HG03103 (cell line): ENCODE measurements around the gene SLC8B1.
"Not testable (repeated sequence)": the region's sequence is repeated elsewhere in the genome, so short reads cannot be mapped to it uniquely, and the experiment has no call there.

ENCODE experiments used
- ATAC-seq: cut with Tn5 transposase; IDR thresholded peaks from one replicate; pipeline ENCODE4 v1.9.1; 2021; ENCODE audit warnings: low read depth; ENCODE audit not compliant: unreplicated experiment

The SLC8B1 gene

GRCh38 chr12:113358381-113359132 is 23.6 kb upstream of the SLC8B1 start, which contains the start of gene PLBD2:
PLBD2 (plus strand) TSS chr12:113358587; CDS start chr12:113358601, 14 bp downstream.
- ATAC-seq, result peak; percentile 88

GRCh38 chr12:113354192-113354591 is 19.3 kb upstream of the SLC8B1 start:
- ATAC-seq, result not testable (repeated sequence)

- ATAC-seq, result no peak
Measured at GRCh38 chr12:113351089-113351488, 16.2 kb upstream of the SLC8B1 start.

GRCh38 chr12:113348849-113349536 is 14.1 kb upstream of the SLC8B1 start:
- no peak for ATAC-seq

- ATAC-seq, result no peak
Measured at GRCh38 chr12:113347892-113348291, 13.0 kb upstream of the SLC8B1 start.

DNA sequence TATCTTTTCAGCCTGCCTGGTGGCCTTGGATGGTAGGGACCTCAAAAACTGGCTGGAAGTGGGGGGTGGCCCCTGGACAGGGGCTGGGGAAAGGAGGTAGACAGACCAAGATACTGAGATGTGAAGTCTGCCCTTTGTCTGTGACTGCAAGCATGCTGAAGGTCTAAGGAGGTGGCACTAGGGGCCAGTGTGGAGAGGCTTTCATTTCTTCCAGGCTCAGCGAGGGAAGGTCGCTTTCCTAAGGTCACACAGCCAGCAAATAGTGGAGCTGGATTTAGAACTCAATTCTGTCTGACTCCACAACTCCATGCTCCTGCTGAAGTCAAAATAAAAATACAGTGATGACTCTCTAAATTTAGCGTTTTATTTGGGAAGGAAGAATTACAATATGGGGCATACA is 12.2 kb upstream of the SLC8B1 start:
- no peak for ATAC-seq

DNA sequence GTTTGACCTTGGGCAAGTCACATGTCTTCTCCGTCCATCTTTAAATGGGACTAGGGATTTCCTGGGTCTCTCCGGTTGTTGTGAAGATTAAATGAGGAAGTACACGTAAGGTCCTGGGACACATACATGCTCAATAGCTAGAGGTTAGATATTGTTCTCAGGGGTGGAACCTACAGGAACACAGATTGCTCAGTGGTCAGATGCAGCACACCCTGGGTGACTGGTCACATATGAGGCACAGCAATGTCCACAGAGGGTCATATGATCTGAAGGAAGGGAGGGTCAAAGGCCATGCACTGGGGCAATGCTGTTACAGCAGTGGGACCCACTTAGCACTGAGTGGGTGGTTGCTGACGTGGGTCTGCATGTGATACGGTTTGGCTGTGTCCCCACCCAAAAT is 11.4 kb upstream of the SLC8B1 start:
- ATAC-seq, result no peak

DNA sequence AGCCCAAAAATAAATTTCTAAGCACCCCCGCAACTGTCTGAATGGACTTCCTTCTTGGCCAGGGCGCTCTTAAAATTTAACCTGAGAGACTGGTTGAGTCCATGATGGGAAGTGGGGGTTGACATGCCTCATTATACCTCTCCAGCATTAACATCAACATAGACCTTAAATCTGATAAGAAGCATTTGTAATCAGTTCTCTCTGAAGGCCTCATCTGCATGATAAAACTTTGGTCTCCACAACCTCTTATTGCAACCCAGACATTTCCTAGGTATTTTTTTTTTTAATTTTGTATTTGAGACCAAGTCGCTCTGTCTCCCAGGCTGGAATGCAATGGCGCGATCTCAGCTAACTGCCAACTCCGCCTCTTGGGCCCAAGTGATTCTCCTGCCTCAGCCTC is 10.4 kb upstream of the SLC8B1 start:
- ATAC-seq, result no peak

DNA sequence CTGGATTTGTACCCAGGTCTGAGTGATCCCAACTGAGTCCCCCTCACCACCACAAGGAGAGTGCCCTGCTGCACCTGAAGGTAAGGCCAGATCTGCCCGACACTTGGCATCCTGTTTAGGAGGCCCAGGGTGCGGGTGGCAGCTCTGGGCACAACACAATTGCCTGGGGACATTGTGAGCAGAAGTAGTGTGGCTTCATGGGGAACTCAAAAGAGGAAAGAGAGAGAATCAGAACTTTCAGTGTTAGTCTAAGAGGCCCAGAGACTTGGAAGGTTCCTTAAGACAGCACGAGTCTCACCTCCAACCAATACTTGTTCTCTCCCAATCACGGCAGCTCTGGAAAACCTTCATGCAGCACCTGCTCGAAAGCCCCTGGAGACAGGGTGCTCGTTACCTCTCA is 6.6 kb upstream of the SLC8B1 start:
- no peak for ATAC-seq

DNA sequence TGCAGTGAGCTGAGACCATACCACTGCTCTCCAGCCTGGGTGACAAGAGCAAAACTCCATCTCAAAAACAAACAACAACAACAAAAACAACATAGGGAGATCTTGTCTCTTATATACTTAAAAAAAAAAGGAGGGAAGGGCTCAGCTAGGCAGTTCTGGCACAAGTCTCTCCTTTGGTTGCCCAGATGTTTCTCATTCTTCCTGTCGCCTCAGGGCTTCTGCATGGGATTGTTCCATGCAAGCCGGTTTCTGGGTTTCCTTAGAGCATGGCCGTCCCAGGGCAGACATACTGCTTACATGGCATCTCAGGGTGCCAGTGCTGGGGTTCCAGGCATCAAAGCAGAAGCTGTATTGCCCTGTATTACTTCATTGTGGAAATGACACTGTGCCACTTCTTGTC is 5.2 kb upstream of the SLC8B1 start:
- ATAC-seq, result no peak

DNA sequence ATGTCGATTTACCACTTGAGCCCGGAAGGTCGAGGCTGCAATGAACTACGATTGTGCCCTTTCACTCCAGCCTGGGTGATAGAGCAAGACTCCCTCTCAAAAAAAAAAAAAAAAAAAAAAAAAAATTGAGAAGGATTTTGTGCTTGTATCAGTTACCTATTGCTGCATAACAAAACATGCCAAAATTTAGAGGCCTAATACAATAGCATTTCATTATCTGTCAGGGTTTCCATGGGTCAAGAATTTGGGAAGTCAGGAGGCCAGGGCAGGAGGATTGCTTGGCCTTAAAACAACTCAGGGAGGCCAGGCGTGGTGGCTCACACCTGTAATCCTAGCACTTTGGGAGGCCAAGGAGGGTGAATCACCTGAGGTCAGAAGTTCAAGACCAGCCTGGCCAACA is 4.6 kb upstream of the SLC8B1 start:
- ATAC-seq, result no peak

DNA sequence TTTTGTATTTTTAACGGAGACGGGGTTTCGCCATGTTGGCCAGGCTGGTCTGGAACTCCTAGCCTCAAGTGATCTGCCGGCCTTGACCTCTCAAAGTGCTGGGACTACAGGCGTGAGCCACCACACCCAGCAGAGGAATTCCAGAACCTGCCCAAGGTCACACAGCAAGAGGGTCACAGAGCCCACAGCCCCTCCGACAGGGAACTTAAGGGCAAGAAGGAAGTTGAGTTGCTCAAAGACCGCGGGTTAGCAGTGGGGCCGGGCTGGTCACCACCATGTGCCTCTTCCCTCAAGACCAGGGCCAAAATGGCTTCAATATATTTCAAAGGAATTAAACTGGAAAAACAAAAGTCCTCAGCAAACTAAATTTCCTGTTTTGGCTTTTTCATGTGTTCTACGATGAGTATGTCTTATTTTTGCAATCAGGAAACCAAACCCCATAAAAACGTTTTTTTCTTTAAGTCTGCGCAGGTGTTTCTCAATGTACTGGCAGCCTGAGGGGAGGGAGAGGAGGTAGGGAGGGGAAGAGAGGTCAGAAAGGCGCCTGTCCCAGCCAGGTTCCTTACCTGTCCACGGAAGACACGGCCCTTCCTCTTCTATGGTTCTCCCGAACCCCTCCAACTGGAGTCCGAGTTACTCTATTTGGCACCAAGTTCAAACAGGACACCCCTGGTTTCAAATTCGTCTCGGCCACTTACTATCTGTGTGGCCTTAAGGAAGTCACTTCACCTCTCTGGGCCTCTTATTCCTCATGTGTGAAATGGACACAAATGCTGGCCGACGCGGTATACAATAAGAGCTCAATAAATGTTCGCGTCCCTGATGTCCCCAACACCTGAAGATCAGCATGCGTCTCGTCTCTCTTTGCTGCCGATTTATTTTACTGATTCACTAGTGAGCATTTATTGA is 778 bp downstream of the SLC8B1 start:
- peak; percentile 8 for ATAC-seq

- ATAC-seq, result no peak
Measured at GRCh38 chr12:113333418-113333750, 1.5 kb downstream of the SLC8B1 start.

DNA sequence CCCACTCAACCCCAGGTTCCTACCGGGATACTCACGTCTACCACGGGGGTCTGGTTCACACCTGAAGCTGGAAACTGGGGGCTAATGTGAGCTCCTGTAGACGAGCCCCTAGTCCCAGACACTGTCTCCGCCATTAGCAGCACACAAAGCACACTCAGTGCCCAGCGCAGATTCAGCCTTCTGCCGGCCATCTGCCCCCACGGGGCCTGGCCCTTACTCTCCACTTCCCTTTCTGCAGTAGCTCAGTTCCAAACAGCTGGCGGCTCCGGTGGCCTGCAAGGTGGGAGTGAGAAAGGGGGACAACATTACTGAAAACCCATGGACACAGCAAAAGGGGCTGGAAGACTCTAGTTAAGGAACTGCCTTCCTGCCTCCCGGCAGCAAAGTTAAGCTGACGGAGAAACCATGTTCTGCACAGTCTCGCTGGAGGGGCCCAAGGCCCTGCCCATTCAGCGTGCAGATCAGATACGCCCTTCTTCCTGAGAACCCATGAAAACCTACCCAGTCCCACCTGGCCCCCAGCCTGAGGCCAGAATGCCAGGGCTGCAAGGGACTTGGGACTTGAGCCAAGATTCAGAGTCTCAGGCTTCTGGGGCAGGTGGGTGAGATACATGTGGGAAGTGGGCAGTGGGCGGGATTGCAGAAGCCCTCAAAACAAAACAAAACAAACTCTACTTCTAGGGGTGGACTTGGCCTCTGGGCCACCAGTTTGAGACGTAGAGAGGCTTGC is 2.1 kb downstream of the SLC8B1 start:
- no peak for ATAC-seq

DNA sequence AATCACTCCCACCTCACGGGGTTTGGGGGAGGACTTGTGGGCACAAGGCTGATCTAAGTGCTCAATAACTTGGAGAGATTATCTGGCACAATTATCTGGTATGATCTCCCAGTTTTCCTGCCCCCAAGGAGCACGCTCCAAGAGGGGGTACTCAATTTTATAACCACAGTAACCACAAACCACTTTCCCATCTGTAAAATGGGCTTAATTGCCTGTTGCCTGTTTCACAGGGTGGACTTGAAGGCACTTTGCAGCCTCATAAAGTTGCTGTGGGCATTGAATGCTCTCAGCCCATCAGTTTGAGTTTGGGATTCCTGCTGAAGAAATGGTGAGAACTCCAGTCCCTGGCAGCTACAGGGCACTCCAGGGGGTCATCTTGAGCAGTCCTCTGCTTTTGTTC is 4.4 kb downstream of the SLC8B1 start:
- no peak for ATAC-seq

DNA sequence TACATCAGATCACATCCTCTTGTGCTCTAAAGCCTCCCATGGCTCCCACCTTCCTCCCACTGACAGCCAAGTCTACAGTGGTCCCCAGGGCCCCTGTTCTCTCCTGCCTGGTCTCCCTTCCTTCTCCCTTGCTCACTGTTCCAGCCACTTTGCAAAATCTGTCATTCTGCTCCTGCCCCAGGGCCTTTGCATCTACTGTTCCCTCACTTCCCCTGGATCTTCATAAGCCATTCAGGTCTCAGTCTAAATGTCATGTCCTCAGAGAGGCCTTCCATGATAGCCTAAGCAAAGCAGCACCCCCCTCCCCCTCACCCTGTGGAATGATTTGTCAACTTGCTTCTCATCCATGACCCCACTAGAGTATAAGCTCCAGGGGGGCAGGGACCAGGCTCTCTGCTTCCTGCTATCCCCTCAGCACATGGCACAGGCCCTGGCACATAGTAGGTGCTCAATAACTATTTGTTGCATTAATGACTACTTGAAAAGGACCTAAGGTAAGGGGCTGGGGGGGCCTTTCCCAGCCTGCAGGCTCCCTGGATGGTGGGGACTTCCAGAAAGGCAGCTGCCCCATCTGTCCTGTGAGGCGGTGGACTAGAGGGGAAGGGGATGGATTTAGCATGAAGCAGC is 5.0 kb downstream of the SLC8B1 start:
- ATAC-seq, result no peak

- no peak for ATAC-seq
Measured at GRCh38 chr12:113329022-113329790, 5.7 kb downstream of the SLC8B1 start.

- no peak for ATAC-seq
Measured at GRCh38 chr12:113328368-113328889, 6.5 kb downstream of the SLC8B1 start.

DNA sequence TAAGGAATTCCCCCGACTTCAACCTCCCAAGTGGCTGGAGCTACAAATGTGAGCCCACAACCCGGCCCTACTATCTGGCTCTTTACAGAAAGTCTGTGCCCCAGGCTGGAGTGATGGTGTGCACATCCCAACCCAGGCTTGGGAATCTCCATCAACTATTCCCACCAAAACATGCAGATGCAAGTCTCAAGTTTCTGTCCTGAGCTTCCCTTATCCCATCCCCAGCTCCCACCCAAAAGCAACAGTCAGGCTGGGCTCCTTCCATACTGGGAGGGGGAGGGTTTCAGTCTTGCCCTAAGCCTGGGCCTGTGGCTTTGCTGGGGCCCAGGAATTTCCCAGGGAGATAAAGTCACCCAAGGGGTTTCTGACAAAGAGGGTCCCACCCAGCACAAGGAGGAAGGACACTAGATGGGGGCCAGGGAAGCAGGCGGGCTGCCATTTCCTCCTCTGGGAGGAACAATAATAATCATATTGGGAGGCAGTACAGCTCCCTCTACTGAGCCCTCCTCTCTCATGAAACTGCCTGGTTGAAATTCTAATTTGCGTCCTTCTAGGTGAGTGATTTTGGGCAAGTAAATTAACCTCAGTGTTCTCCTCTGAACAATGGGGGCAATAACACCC is 8.0 kb downstream of the SLC8B1 start:
- no peak for ATAC-seq
